ENCODE data around the gene RSAD1.

RSAD1 gene

DNA sequence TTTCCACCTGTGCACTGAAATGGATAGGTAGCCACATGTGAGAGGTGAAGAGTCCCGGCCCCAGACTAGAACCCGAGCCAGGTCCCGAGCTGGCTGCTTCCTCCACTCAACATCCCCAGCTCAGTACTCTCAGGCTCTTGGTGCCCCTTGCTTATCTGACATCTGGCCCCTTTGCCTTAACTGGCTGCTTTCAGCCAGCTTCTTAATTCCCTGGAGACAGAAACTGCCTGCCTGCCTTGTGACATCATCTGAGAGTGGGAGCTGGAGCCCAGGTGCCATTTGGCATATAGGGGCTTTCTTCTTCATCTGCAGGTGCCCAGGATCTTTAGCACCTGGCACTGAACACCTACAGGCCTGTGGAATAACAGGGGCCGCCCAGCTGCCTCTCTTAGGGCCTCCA, 18.9 kb upstream of the RSAD1 start:
- H3K27me3 ChIP-seq (ENCODE audit: insufficient read depth, low read length): no peaks in the 10 kb centered on the region
- 90% methylated on average over 4 of the region's 4 CpGs for WGBS
- H3K9me3 ChIP-seq (ENCODE audit: insufficient read depth, low read depth, low read length): no peaks in the 10 kb centered on the region
- H3K36me3 ChIP-seq (ENCODE audit: insufficient read depth, low read length): no peaks in the 10 kb centered on the region
- H3K9ac ChIP-seq (ENCODE audit: low read depth, low read length): no peak overlapping the region
- no peaks in the 10 kb centered on the region for H3K4me1 ChIP-seq (ENCODE audit: insufficient read depth, low read length)
- no peak overlapping the region for H3K4me3 ChIP-seq (ENCODE audit: low read length)
- H3K27ac ChIP-seq (ENCODE audit: low read depth, low read length): no peak overlapping the region

DNA sequence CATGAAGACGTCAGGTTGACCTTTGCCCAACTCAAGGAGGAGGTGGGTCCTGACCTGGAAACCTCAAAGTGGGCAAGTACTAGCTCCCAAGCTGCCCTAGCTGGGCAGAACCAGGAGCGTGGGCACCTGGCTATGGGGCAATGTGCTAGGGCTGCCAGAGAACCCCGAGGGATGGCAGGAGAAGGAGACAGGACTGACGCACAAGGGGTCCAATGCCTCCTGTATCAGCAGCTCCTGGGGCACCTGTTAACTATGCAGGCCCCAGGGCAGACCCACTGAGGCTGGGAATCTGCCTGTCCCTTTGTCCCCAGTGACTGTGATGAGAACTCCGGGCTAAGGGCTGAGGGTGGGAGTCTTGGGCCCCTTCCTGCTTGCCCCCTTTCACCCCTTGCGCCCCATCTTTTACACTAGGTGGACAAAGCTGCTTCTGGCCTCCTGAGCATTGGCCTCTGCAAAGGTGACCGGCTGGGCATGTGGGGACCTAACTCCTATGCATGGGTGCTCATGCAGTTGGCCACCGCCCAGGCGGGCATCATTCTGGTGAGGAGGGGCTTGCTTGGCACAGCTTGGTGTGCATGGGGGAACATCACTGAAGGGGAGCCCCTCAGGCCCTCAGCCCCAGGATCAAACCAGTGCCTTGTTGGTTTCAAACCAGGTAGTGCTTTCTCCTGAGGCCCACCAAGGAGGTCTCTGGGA, 17.7 kb upstream of the RSAD1 start:
- no peaks in the 10 kb centered on the region for H3K36me3 ChIP-seq (ENCODE audit: insufficient read depth, low read length)
- H3K9me3 ChIP-seq (ENCODE audit: insufficient read depth, low read depth, low read length): no peaks in the 10 kb centered on the region
- no peak overlapping the region for H3K9ac ChIP-seq (ENCODE audit: low read depth, low read length)
- no peaks in the 10 kb centered on the region for H3K4me1 ChIP-seq (ENCODE audit: insufficient read depth, low read length)
- H3K27ac ChIP-seq (ENCODE audit: low read depth, low read length): no peak overlapping the region
- H3K27me3 ChIP-seq (ENCODE audit: insufficient read depth, low read length): no peaks in the 10 kb centered on the region
- H3K4me3 ChIP-seq (ENCODE audit: low read length): no peak overlapping the region
- WGBS: 93% methylated on average over 9 of the region's 9 CpGs

DNA sequence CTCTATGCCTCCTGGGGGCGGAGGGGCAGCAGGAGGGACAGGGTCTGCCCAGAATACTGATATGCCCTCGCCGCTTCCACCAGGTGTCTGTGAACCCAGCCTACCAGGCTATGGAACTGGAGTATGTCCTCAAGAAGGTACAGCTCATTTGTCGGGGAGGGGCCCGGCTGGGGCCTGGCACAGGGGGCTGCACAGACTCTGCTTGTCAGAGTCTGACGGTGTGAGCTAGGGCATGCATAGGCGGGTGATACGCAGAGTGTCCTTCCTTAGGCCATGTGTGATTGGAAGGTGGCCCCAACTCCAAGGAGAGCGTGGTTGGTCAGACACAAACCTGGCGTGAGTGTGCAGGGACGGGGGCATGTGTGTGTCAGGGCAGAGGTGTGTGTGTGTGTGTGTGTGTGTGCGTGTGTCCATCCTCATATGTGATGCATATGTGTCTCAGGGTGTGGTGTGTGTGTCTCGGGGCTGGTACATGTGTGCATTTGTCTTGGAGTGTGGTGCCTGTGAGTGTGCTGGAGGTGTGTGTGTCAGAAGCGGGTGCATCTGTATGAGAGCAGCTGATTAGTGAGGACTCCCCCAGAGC, 17.0 kb upstream of the RSAD1 start:
- Histone ChIP-seq H3K9ac (ENCODE audit: low read depth, low read length) (no peak overlapping the region), H3K27me3 (ENCODE audit: insufficient read depth, low read length) (no peaks in the 10 kb centered on the region), H3K4me1 (ENCODE audit: insufficient read depth, low read length) (no peaks in the 10 kb centered on the region), H3K36me3 (ENCODE audit: insufficient read depth, low read length) (no peaks in the 10 kb centered on the region), H3K4me3 (ENCODE audit: low read length) (no peak overlapping the region), H3K9me3 (ENCODE audit: insufficient read depth, low read depth, low read length) (no peaks in the 10 kb centered on the region), H3K27ac (ENCODE audit: low read depth, low read length) (no peak overlapping the region)
- 94% methylated on average over 14 of the region's 14 CpGs for WGBS

DNA sequence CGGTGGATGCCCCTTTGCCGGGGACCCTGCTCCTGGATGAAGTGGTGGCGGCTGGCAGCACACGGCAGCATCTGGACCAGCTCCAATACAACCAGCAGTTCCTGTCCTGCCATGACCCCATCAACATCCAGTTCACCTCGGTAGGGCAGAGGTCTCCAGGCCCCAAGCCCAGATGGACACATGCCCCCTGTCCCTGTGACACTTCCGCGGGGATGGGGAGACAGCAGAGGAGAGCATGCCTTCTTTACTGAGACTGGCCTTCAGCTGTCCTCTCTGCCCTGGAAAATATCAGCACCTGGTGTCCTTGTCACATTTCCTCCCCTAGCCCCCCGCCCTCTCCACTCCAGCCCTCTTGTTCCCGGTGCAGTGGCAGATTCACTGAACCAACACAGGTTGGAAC, 16.2 kb upstream of the RSAD1 start:
- WGBS: 92% methylated on average over 9 of the region's 9 CpGs
- peaks cover under 1% of the 10 kb centered on the region; the same call in 1 of the 2 replicates for H3K27me3 ChIP-seq (ENCODE audit: insufficient read depth, low read length)

DNA sequence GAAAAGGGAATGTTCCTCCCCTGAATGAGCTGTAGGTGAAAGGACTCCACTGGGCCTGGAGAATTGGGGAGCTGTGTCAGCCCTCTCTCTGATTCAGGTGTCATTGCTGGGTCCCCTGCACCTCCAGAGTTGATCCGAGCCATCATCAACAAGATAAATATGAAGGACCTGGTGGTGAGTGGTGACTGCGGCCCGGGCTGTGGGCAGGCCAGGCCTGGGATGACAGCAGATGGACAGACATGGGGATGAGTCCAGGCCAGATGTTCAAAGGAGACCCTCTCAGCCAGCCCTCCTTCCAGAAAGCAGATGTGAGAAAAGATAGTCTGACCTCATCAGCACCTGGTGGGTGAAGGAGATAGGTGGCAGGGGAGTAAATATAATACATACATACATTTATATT, 14.5 kb upstream of the RSAD1 start:
- H3K36me3 ChIP-seq (ENCODE audit: insufficient read depth, low read length): no peaks in the 10 kb centered on the region
- H3K9me3 ChIP-seq (ENCODE audit: insufficient read depth, low read depth, low read length): no peaks in the 10 kb centered on the region
- H3K27ac ChIP-seq (ENCODE audit: low read depth, low read length): no peak overlapping the region
- H3K27me3 ChIP-seq (ENCODE audit: insufficient read depth, low read length): peaks cover 17% of the 10 kb centered on the region
- 97% methylated on average over 3 of the region's 3 CpGs for WGBS
- H3K4me1 ChIP-seq (ENCODE audit: insufficient read depth, low read length): 0 out of 2 replicates have a peak, but pooled peaks cover 5% of the 10 kb centered on the region
- H3K4me3 ChIP-seq (ENCODE audit: low read length): no peak overlapping the region
- H3K9ac ChIP-seq (ENCODE audit: low read depth, low read length): no peak overlapping the region

More for the DNA sequence above, 16.2 kb upstream of the RSAD1 start:
- H3K9me3 ChIP-seq (ENCODE audit: insufficient read depth, low read depth, low read length): no peaks in the 10 kb centered on the region
- H3K4me1 ChIP-seq (ENCODE audit: insufficient read depth, low read length): no peaks in the 10 kb centered on the region
- no peak overlapping the region for H3K9ac ChIP-seq (ENCODE audit: low read depth, low read length)
- H3K27ac ChIP-seq (ENCODE audit: low read depth, low read length): no peak overlapping the region
- no peak overlapping the region for H3K4me3 ChIP-seq (ENCODE audit: low read length)
- no peaks in the 10 kb centered on the region for H3K36me3 ChIP-seq (ENCODE audit: insufficient read depth, low read length)

DNA sequence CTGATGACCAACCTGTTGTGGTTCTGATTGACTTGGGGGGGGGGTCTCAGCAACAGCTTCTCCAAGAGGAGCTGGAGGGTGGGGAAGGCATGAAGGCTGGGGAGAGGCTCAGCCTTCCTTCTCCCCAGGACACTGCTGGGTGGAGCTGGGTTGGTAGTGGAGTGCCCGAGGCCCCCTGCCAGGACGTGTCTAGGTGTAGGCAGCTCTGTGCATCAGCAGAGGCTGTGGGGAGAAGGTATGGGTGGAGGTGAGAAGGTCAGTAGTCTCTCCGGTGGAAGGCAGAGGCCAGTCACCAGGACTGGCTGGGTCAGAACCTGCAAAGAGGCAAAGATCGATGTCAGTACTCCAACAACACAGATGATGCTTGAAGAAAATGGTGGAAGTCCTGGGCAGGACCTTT, 13.9 kb upstream of the RSAD1 start:
- H3K36me3 ChIP-seq (ENCODE audit: insufficient read depth, low read length): no peaks in the 10 kb centered on the region
- H3K4me1 ChIP-seq (ENCODE audit: insufficient read depth, low read length): 0 out of 2 replicates have a peak, but pooled peaks cover 5% of the 10 kb centered on the region
- 92% methylated on average over 4 of the region's 4 CpGs for WGBS
- no peak overlapping the region for H3K27ac ChIP-seq (ENCODE audit: low read depth, low read length)
- no peak overlapping the region for H3K4me3 ChIP-seq (ENCODE audit: low read length)
- no peak overlapping the region for H3K9ac ChIP-seq (ENCODE audit: low read depth, low read length)
- H3K9me3 ChIP-seq (ENCODE audit: insufficient read depth, low read depth, low read length): no peaks in the 10 kb centered on the region
- H3K27me3 ChIP-seq (ENCODE audit: insufficient read depth, low read length): peaks cover 23% of the 10 kb centered on the region

DNA sequence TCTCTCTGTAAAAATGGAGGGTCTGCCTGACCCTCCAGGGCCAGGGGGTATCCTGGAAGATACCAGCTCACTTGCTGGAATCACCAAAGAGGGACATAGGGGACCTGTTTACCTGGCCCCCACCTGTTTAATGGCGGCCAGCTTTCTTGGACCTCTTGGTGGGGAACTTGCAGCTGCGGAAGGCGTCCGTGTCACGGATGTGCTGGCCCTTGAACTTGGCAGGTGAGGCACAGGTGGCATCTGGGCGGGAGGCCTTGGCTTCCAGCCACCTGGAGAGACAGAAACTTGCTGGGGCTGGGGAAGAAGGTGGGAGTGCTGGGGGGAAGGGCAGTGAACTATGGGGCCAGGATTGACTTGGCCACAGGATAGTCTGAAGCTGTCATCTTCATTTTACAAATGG, 13.5 kb upstream of the RSAD1 start:
- no peak overlapping the region for H3K9ac ChIP-seq (ENCODE audit: low read depth, low read length)
- 0 out of 2 replicates have a peak, but pooled peaks cover 5% of the 10 kb centered on the region for H3K4me1 ChIP-seq (ENCODE audit: insufficient read depth, low read length)
- H3K27ac ChIP-seq (ENCODE audit: low read depth, low read length): no peak overlapping the region
- H3K4me3 ChIP-seq (ENCODE audit: low read length): no peak overlapping the region
- 95% methylated on average over 6 of the region's 6 CpGs for WGBS
- no peaks in the 10 kb centered on the region for H3K9me3 ChIP-seq (ENCODE audit: insufficient read depth, low read depth, low read length)
- no peaks in the 10 kb centered on the region for H3K36me3 ChIP-seq (ENCODE audit: insufficient read depth, low read length)
- H3K27me3 ChIP-seq (ENCODE audit: insufficient read depth, low read length): peaks cover 27% of the 10 kb centered on the region

DNA sequence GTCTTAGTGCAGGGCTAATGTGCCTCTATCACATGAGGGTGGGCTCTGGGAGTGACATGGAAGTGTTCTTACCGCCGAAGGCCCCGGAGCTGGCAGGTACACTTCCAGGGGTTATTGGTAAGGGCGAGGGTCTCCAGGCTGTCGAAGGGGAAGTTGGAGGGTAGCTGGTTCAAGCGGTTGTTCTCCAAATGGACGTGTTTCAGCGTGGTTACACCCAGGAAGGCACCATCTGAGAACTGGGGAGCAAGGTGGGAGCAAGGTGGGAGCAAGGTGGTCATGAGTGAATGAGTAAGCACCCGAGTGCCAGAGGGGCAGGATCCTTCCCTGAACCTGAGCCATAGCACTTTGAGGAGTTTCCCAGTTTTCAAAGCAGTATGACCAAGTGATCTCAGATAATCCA, 13.0 kb upstream of the RSAD1 start:
- H3K9me3 ChIP-seq (ENCODE audit: insufficient read depth, low read depth, low read length): no peaks in the 10 kb centered on the region
- H3K4me3 ChIP-seq (ENCODE audit: low read length): no peak overlapping the region
- WGBS: 97% methylated on average over 9 of the region's 9 CpGs
- H3K27me3 ChIP-seq (ENCODE audit: insufficient read depth, low read length): peaks cover 27% of the 10 kb centered on the region
- no peak overlapping the region for H3K27ac ChIP-seq (ENCODE audit: low read depth, low read length)
- no peaks in the 10 kb centered on the region for H3K36me3 ChIP-seq (ENCODE audit: insufficient read depth, low read length)
- H3K9ac ChIP-seq (ENCODE audit: low read depth, low read length): no peak overlapping the region
- H3K4me1 ChIP-seq (ENCODE audit: insufficient read depth, low read length): 0 out of 2 replicates have a peak, but pooled peaks cover 5% of the 10 kb centered on the region

DNA sequence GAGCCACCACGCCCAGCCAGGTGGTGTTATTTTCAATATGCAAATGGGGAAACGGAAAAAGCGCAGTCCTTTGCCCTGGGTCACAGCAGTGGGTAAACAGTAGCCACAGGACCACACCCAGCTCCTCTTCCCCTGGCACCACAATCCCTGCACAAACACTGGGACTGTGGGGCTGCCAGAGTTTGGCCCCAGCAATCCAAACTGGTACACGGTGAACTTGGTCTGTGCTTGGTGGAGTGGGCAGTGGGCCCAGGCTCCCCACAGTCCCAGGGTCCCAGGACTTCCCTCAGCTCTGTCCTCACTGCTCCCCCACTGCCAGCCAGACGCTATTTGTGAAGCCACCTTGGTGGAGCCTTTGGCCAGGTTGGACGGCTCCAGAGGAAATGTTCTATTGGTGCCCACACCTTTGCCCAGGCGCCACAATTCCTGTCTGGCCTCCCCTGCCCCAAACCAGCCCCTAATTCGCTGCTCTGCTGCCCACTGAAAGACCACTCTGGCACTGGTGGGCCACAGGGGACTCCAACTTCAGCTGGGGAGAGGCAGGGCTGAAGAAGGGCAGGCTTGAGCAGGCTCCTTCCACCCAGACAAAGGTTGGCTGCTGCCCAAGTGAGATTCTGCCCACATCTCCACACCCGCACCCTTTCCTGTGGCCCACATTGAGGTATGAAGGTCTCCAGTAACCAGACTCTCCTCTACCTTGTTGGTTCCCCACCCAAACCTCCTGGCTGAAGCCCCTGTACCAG, 12.1 kb upstream of the RSAD1 start:
- Histone ChIP-seq H3K9me3 (ENCODE audit: insufficient read depth, low read depth, low read length) (no peaks in the 10 kb centered on the region), H3K4me1 (ENCODE audit: insufficient read depth, low read length) (0 out of 2 replicates have a peak, but pooled peaks cover 5% of the 10 kb centered on the region), H3K9ac (ENCODE audit: low read depth, low read length) (no peak overlapping the region), H3K27ac (ENCODE audit: low read depth, low read length) (no peak overlapping the region), H3K36me3 (ENCODE audit: insufficient read depth, low read length) (no peaks in the 10 kb centered on the region), H3K4me3 (ENCODE audit: low read length) (no peak overlapping the region), H3K27me3 (ENCODE audit: insufficient read depth, low read length) (peaks cover 27% of the 10 kb centered on the region)
- WGBS: 93% methylated on average over 9 of the region's 9 CpGs

DNA sequence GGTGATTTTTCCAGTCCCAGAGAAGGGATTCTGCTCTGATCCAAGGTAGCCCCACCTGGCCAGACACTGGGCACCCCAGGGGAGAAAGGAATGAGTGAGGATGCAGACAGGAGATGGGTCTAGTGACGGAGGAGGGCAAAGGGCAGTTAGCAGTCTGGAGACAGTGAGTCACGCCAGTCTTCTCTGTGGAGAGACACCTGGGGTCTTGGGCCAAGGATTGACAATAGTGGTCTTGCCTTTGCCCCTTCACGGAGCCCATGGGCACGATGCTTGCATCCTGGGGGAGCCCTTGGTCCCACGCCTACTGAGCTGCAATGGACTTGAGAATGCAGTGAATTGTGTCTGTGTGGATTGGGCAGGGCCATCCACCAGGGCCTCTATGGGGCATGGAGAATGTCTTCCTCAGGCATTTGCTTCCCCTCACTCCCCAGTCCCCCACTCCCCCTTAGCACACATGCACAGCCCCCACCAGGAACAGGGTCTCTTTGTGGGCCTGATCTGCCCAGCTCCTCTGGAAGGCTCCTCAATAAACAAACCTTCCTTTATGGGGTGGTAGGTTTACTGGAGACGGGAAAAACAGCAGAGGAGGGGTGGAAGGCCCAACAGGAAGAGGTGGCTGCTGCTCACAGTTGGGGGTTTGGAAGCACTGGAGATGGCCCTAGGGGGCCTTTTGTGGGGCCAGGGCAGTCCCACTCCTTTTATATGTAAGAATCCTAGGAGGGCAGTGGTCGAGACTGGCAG, 11.4 kb upstream of the RSAD1 start:
- Histone ChIP-seq H3K4me1 (ENCODE audit: insufficient read depth, low read length) (0 out of 2 replicates have a peak, but pooled peaks cover 5% of the 10 kb centered on the region), H3K4me3 (ENCODE audit: low read length) (no peak overlapping the region), H3K36me3 (ENCODE audit: insufficient read depth, low read length) (no peaks in the 10 kb centered on the region), H3K27me3 (ENCODE audit: insufficient read depth, low read length) (peaks cover 27% of the 10 kb centered on the region), H3K27ac (ENCODE audit: low read depth, low read length) (no peak overlapping the region), H3K9ac (ENCODE audit: low read depth, low read length) (no peak overlapping the region), H3K9me3 (ENCODE audit: insufficient read depth, low read depth, low read length) (no peaks in the 10 kb centered on the region)
- WGBS: 81% methylated on average over 7 of the region's 7 CpGs

Data from HUES64 (cell line).